SJSA1 (cell line): ENCODE data around the gene UPK3A. TPM values are rescaled to one million over a fixed set of nuclear protein-coding genes. Genes with fewer than 3 reads are reported as not detected.

Experiments used
- DNase-seq, 2 experiments: peaks; one replicate each; pipeline ENCODE4 v3.0.0-alpha.2; 2015 to 2020; ENCODE audit warnings: low spot score in 2 of 2, low read depth in 1 of 2
- H3K27ac ChIP-seq: fragments of 250-450 bp; sonication (Bioruptor Pico); 2 replicates; pipeline ENCODE4 v1.5.1; 2020; ENCODE audit warnings: mild to moderate bottlenecking, moderate library complexity
- H3K27me3 ChIP-seq: fragments of 250-450 bp; sonication (Bioruptor Pico); replicated peaks from 2 replicates; pipeline ENCODE4 v1.5.1; 2020; ENCODE audit warnings: mild to moderate bottlenecking, moderate library complexity
- H3K36me3 ChIP-seq: fragments of 250-450 bp; sonication (Bioruptor Pico); 2 replicates; pipeline ENCODE4 v1.5.1; 2020; ENCODE audit warnings: mild to moderate bottlenecking
- H3K4me1 ChIP-seq: fragments of 250-450 bp; sonication (Bioruptor Pico); replicated peaks from 2 replicates; pipeline ENCODE4 v1.6.1; 2021; ENCODE audit warnings: mild to moderate bottlenecking
- H3K4me3 ChIP-seq: fragments of 250-450 bp; sonication (Bioruptor Pico); 2 replicates; pipeline ENCODE4 v1.5.1; 2020; ENCODE audit warnings: mild to moderate bottlenecking
- H3K9me3 ChIP-seq: fragments of 250-450 bp; sonication (Bioruptor Pico); replicated peaks from 2 replicates; pipeline ENCODE4 v1.5.1; 2020; ENCODE audit warnings: mild to moderate bottlenecking
- total RNA-seq: library from RNA; depleted of rRNA; stranded (reverse); fragments of >200 nt; shearing (Covaris generic); gene quantifications from 2 replicates; pipeline ENCODE4 v1.2.3, GENCODE V29; 2014

UPK3A gene
- total RNA-seq, 1 experiment from 2014 or later: not detected

GRCh38 chr22:45329530-45329936 is 44.8 kb downstream of the UPK3A start:
- Histone ChIP-seq H3K27ac (no peak overlapping the region), H3K4me3 (no peak overlapping the region), H3K4me1 (no peaks in the 10 kb centered on the region), H3K36me3 (peaks cover 75% of the 10 kb centered on the region), H3K27me3 (no peaks in the 10 kb centered on the region), H3K9me3 (no peaks in the 10 kb centered on the region)
- no peak for DNase-seq

GRCh38 chr22:45330548-45330947 is 45.8 kb downstream of the UPK3A start:
- Histone ChIP-seq H3K27me3 (no peaks in the 10 kb centered on the region), H3K9me3 (no peaks in the 10 kb centered on the region), H3K4me1 (no peaks in the 10 kb centered on the region), H3K36me3 (peaks cover 75% of the 10 kb centered on the region), H3K27ac (no peak overlapping the region), H3K4me3 (no peak overlapping the region)
- no peak for DNase-seq

- H3K9me3 ChIP-seq: no peaks in the 10 kb centered on the region
- no peaks in the 10 kb centered on the region for H3K27me3 ChIP-seq
- H3K36me3 ChIP-seq: peaks cover 80% of the 10 kb centered on the region
- H3K4me3 ChIP-seq: no peak overlapping the region
- no peak overlapping the region for H3K27ac ChIP-seq
- DNase-seq: no peak
- H3K4me1 ChIP-seq: no peaks in the 10 kb centered on the region
These were observed 46.7 kb downstream of the UPK3A start for GRCh38 chr22:45331486-45331885.

- no peaks in the 10 kb centered on the region for H3K4me1 ChIP-seq
- H3K4me3 ChIP-seq: no peak overlapping the region
- no peaks in the 10 kb centered on the region for H3K27me3 ChIP-seq
- peaks cover 81% of the 10 kb centered on the region for H3K36me3 ChIP-seq
- H3K27ac ChIP-seq: no peak overlapping the region
- H3K9me3 ChIP-seq: no peaks in the 10 kb centered on the region
- no peak for DNase-seq
These were observed 47.3 kb downstream of the UPK3A start for GRCh38 chr22:45332001-45332400.

GRCh38 chr22:45334068-45334467 is 49.3 kb downstream of the UPK3A start:
- no peak overlapping the region for H3K4me3 ChIP-seq
- no peaks in the 10 kb centered on the region for H3K4me1 ChIP-seq
- no peak for DNase-seq
- no peaks in the 10 kb centered on the region for H3K27me3 ChIP-seq
- H3K36me3 ChIP-seq: peaks cover 77% of the 10 kb centered on the region
- no peak overlapping the region for H3K27ac ChIP-seq
- no peaks in the 10 kb centered on the region for H3K9me3 ChIP-seq

GRCh38 chr22:45334528-45334927 is 49.8 kb downstream of the UPK3A start:
- H3K4me1 ChIP-seq: no peaks in the 10 kb centered on the region
- H3K4me3 ChIP-seq: no peak overlapping the region
- H3K36me3 ChIP-seq: peaks cover 72% of the 10 kb centered on the region
- H3K27ac ChIP-seq: no peak overlapping the region
- H3K27me3 ChIP-seq: no peaks in the 10 kb centered on the region
- no peak for DNase-seq
- no peaks in the 10 kb centered on the region for H3K9me3 ChIP-seq

- H3K4me3 ChIP-seq: no peak overlapping the region
- peaks cover 72% of the 10 kb centered on the region for H3K36me3 ChIP-seq
- DNase-seq: no peak
- no peaks in the 10 kb centered on the region for H3K4me1 ChIP-seq
- no peak overlapping the region for H3K27ac ChIP-seq
- H3K9me3 ChIP-seq: no peaks in the 10 kb centered on the region
- H3K27me3 ChIP-seq: no peaks in the 10 kb centered on the region
These were observed 50.5 kb downstream of the UPK3A start for GRCh38 chr22:45335021-45335818.

- H3K36me3 ChIP-seq: peaks cover 72% of the 10 kb centered on the region
- no peak overlapping the region for H3K27ac ChIP-seq
- H3K9me3 ChIP-seq: no peaks in the 10 kb centered on the region
- H3K4me3 ChIP-seq: no peak overlapping the region
- H3K27me3 ChIP-seq: no peaks in the 10 kb centered on the region
- H3K4me1 ChIP-seq: no peaks in the 10 kb centered on the region
- no peak for DNase-seq
These were observed 51.2 kb downstream of the UPK3A start for GRCh38 chr22:45335854-45336522.

- peaks cover 75% of the 10 kb centered on the region for H3K36me3 ChIP-seq
- no peaks in the 10 kb centered on the region for H3K4me1 ChIP-seq
- no peak overlapping the region for H3K27ac ChIP-seq
- H3K9me3 ChIP-seq: no peaks in the 10 kb centered on the region
- H3K4me3 ChIP-seq: no peak overlapping the region
- no peak for DNase-seq
- no peaks in the 10 kb centered on the region for H3K27me3 ChIP-seq
These were observed 52.3 kb downstream of the UPK3A start for GRCh38 chr22:45336971-45337431.

GRCh38 chr22:45337536-45337935 is 52.8 kb downstream of the UPK3A start:
- H3K9me3 ChIP-seq: no peaks in the 10 kb centered on the region
- no peak overlapping the region for H3K4me3 ChIP-seq
- H3K4me1 ChIP-seq: no peaks in the 10 kb centered on the region
- H3K27ac ChIP-seq: no peak overlapping the region
- DNase-seq: no peak
- H3K27me3 ChIP-seq: no peaks in the 10 kb centered on the region
- H3K36me3 ChIP-seq: peaks cover 75% of the 10 kb centered on the region

- H3K9me3 ChIP-seq: no peaks in the 10 kb centered on the region
- DNase-seq: no peak
These were observed 54.0 kb downstream of the UPK3A start for GRCh38 chr22:45338795-45339194.

GRCh38 chr22:45340323-45340722 is 55.6 kb downstream of the UPK3A start:
- peaks cover 61% of the 10 kb centered on the region for H3K36me3 ChIP-seq
- DNase-seq: no peak
- no peaks in the 10 kb centered on the region for H3K9me3 ChIP-seq
- no peak overlapping the region for H3K27ac ChIP-seq
- no peaks in the 10 kb centered on the region for H3K27me3 ChIP-seq
- no peaks in the 10 kb centered on the region for H3K4me1 ChIP-seq
- no peak overlapping the region for H3K4me3 ChIP-seq

More at GRCh38 chr22:45338795-45339194, 54.0 kb downstream of the UPK3A start:
- H3K36me3 ChIP-seq: peaks cover 65% of the 10 kb centered on the region
- no peak overlapping the region for H3K4me3 ChIP-seq
- H3K4me1 ChIP-seq: no peaks in the 10 kb centered on the region
- H3K27ac ChIP-seq: no peak overlapping the region
- H3K27me3 ChIP-seq: no peaks in the 10 kb centered on the region

- Histone ChIP-seq H3K36me3 (peaks cover 53% of the 10 kb centered on the region), H3K9me3 (no peaks in the 10 kb centered on the region), H3K4me3 (no peak overlapping the region), H3K4me1 (no peaks in the 10 kb centered on the region), H3K27me3 (no peaks in the 10 kb centered on the region), H3K27ac (no peak overlapping the region)
- DNase-seq: no peak
These were observed 56.7 kb downstream of the UPK3A start for GRCh38 chr22:45341498-45341897.

- DNase-seq: no peak
- H3K4me1 ChIP-seq: no peaks in the 10 kb centered on the region
- no peaks in the 10 kb centered on the region for H3K27me3 ChIP-seq
- H3K36me3 ChIP-seq: peaks cover 50% of the 10 kb centered on the region
- no peak overlapping the region for H3K27ac ChIP-seq
- H3K4me3 ChIP-seq: no peak overlapping the region
- H3K9me3 ChIP-seq: no peaks in the 10 kb centered on the region
These were observed 58.4 kb downstream of the UPK3A start for GRCh38 chr22:45343143-45343542.
